HEK293 (cell line): ENCODE data around the gene AK5.

Experiments
- CTCF ChIA-PET: fragments of 350-600 bp; formaldehyde crosslinking; extraction: SDS; loops from one replicate; lab custom pipeline; 2021; ENCODE audit warnings: antibody characterized with exemption; lab: Yijun Ruan, JAX
- POLR2A ChIA-PET: fragments of 300-600 bp; formaldehyde crosslinking; extraction: SDS; loops from one replicate; lab custom pipeline; 2020; ENCODE audit warnings: antibody characterized with exemption, inconsistent platforms; lab: Yijun Ruan, JAX
- H3K27ac ChIP-seq: fragments of 200-500 bp; sonication (Bioruptor generic); 2 replicates; pipeline ENCODE4 v1.5.1; 2014; ENCODE audit warnings: low read depth, low read length, control low read depth, inconsistent platforms; ENCODE audit errors: extremely low read depth
- H3K36me3 ChIP-seq, 2 experiments: fragments of 200-500 bp in 1 of 2; sonication (Bioruptor generic) in 1 of 2; 1 replicate in 1 of 2; 2 replicates in 1 of 2; pipeline ENCODE4 v1.5.1; 2014 to 2017; ENCODE audit warnings: inconsistent platforms in 2 of 2, low read length in 2 of 2; ENCODE audit not compliant: control insufficient read depth in 2 of 2, insufficient read depth in 1 of 2
- H3K4me1 ChIP-seq: fragments of 200-500 bp; sonication (Bioruptor generic); 2 replicates; pipeline ENCODE4 v1.5.1; 2014; ENCODE audit warnings: mild to moderate bottlenecking, low read length, inconsistent platforms; ENCODE audit not compliant: control insufficient read depth, insufficient read depth
- H3K4me3 ChIP-seq: 2 replicates; pipeline ENCODE4 v1.5.1; 2011; ENCODE audit warnings: low read depth, mild to moderate bottlenecking, control low read depth, low read length, moderate library complexity
- H3K9me3 ChIP-seq: fragments of 200-500 bp; sonication (Bioruptor generic); 2 replicates; pipeline ENCODE4 v1.5.1; 2014; ENCODE audit warnings: low read depth, low read length, inconsistent platforms; ENCODE audit not compliant: control insufficient read depth, insufficient read depth
- KLF9 ChIP-seq: fragments of 450-650 bp; formaldehyde crosslinking; IDR thresholded peaks from 2 replicates; pipeline ENCODE4 v1.5.1; 2016; ENCODE audit warnings: missing biosample characterization, missing genetic modification characterization, low read depth
- REPIN1 ChIP-seq: fragments of 450-650 bp; formaldehyde crosslinking; IDR thresholded peaks from 2 replicates; pipeline ENCODE4 v1.5.1; 2017; ENCODE audit warnings: missing biosample characterization, missing genetic modification characterization, low read depth
- TCF7L2 ChIP-seq: IDR thresholded peaks from 2 replicates; pipeline ENCODE4 v1.6.1; 2011; ENCODE audit warnings: low read depth, mild to moderate bottlenecking, inconsistent platforms, low read length, moderate library complexity, borderline replicate concordance
- WT1 ChIP-seq: fragments of 450-650 bp; formaldehyde crosslinking; IDR thresholded peaks from 2 replicates; pipeline ENCODE4 v1.5.1; 2016; ENCODE audit warnings: missing biosample characterization, missing genetic modification characterization
- ZBTB21 ChIP-seq: fragments of 450-650 bp; formaldehyde crosslinking; IDR thresholded peaks from 2 replicates; pipeline ENCODE4 v1.5.1; 2017; ENCODE audit warnings: missing biosample characterization, missing genetic modification characterization
- ZNF132 ChIP-seq: fragments of 450-650 bp; formaldehyde crosslinking; IDR thresholded peaks from 2 replicates; pipeline ENCODE4 v1.5.1; 2017; ENCODE audit warnings: missing biosample characterization, missing genetic modification characterization, borderline replicate concordance
- ZNF169 ChIP-seq: fragments of 450-650 bp; formaldehyde crosslinking; IDR thresholded peaks from 2 replicates; pipeline ENCODE4 v1.5.1; 2016; ENCODE audit warnings: missing biosample characterization, missing genetic modification characterization
- ZNF23 ChIP-seq: fragments of 450-650 bp; formaldehyde crosslinking; IDR thresholded peaks from 2 replicates; pipeline ENCODE4 v1.5.1; 2016; ENCODE audit warnings: missing biosample characterization, missing genetic modification characterization, borderline replicate concordance
- ZNF354C ChIP-seq: fragments of 450-650 bp; formaldehyde crosslinking; IDR thresholded peaks from 2 replicates; pipeline ENCODE4 v1.5.1; 2016; ENCODE audit warnings: missing biosample characterization, missing genetic modification characterization, low read depth, borderline replicate concordance
- ZNF366 ChIP-seq: fragments of 450-650 bp; formaldehyde crosslinking; conservative IDR thresholded peaks from 2 replicates; pipeline ENCODE4 v1.5.1; 2016; ENCODE audit warnings: missing biosample characterization, missing genetic modification characterization
- ZNF391 ChIP-seq: fragments of 450-650 bp; formaldehyde crosslinking; IDR thresholded peaks from 2 replicates; pipeline ENCODE4 v1.5.1; 2016; ENCODE audit warnings: low read depth, missing biosample characterization, missing genetic modification characterization, borderline replicate concordance
- ZNF433 ChIP-seq: fragments of 450-650 bp; formaldehyde crosslinking; IDR thresholded peaks from 2 replicates; pipeline ENCODE4 v1.5.1; 2016; ENCODE audit warnings: missing biosample characterization, missing genetic modification characterization, low read depth
- ZNF623 ChIP-seq: fragments of 450-650 bp; formaldehyde crosslinking; IDR thresholded peaks from 2 replicates; pipeline ENCODE4 v1.5.1; 2016; ENCODE audit warnings: missing biosample characterization, missing genetic modification characterization
- TF ChIP-seq, protein P1 (sequence below): fragments of 450-650 bp; formaldehyde crosslinking; IDR thresholded peaks from 2 replicates; pipeline ENCODE4 v1.5.1; 2016; ENCODE audit warnings: missing biosample characterization, missing genetic modification characterization
- TF ChIP-seq, protein P2 (sequence below): fragments of 450-650 bp; formaldehyde crosslinking; IDR thresholded peaks from 2 replicates; pipeline ENCODE4 v1.5.1; 2016; ENCODE audit warnings: missing biosample characterization, missing genetic modification characterization, borderline replicate concordance
- TF ChIP-seq, protein P3 (sequence below): fragments of 450-650 bp; formaldehyde crosslinking; IDR thresholded peaks from 2 replicates; pipeline ENCODE4 v1.5.1; 2016; ENCODE audit warnings: missing biosample characterization, missing genetic modification characterization

The AK5 gene

DNA sequence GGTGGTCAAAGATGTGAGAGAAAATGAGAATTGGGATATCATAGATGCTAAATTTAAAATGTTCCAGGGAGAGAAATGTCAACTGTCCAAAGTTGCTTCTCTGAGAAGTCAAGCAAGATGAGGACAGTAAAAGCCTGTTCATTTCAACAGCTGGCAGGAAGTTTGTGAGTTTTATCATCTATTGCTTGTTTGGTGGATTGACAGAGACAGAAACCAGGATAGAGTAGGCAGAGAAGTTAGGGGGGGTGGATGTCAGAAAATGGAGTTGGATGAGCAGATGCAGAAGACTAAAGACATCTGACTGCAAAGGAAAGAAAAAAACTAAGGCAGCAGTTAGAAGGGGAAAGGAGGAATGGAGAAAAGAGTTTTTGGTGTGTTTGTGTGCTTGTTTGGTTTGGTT lies 78.4 kb downstream of the AK5 start (continued):
- no peak for TF ChIP-seq ZNF23 (tag by site-specific recombination)

DNA sequence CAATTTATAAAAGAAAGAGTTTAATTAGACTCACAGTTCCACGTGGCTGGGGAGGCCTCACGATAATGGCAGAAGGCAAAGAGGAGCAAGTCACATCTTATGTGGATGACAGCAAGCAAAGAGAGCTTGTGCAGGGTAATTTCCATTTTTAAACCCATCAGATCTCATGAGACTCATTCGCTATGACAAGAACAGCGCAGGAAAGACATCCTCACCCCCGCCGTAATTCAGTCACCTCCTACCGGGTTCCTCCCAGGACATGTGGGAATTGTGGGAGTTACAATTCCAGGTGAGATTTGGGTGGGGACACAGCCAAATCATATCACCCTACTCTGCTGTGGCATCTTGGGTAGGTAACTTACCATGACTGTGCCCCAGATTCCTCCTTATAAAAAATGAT lies 79.8 kb downstream of the AK5 start:
- TF ChIP-seq REPIN1 (tag by site-specific recombination) (no peak), ZNF169 (tag by site-specific recombination) (no peak), ZNF366 (no peak), ZNF391 (no peak)
- TF ChIP-seq, protein P1, sequence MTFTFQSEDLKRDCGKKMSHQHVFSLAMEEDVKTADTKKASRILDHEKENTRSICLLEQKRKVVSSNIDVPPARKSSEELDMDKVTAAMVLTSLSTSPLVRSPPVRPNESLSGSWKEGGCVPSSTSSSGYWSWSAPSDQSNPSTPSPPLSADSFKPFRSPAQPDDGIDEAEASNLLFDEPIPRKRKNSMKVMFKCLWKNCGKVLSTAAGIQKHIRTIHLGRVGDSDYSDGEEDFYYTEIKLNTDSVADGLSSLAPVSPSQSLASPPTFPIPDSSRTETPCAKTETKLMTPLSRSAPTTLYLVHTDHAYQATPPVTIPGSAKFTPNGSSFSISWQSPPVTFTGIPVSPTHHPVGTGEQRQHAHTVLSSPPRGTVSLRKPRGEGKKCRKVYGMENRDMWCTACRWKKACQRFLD = no peak
- TF ChIP-seq, protein P2, sequence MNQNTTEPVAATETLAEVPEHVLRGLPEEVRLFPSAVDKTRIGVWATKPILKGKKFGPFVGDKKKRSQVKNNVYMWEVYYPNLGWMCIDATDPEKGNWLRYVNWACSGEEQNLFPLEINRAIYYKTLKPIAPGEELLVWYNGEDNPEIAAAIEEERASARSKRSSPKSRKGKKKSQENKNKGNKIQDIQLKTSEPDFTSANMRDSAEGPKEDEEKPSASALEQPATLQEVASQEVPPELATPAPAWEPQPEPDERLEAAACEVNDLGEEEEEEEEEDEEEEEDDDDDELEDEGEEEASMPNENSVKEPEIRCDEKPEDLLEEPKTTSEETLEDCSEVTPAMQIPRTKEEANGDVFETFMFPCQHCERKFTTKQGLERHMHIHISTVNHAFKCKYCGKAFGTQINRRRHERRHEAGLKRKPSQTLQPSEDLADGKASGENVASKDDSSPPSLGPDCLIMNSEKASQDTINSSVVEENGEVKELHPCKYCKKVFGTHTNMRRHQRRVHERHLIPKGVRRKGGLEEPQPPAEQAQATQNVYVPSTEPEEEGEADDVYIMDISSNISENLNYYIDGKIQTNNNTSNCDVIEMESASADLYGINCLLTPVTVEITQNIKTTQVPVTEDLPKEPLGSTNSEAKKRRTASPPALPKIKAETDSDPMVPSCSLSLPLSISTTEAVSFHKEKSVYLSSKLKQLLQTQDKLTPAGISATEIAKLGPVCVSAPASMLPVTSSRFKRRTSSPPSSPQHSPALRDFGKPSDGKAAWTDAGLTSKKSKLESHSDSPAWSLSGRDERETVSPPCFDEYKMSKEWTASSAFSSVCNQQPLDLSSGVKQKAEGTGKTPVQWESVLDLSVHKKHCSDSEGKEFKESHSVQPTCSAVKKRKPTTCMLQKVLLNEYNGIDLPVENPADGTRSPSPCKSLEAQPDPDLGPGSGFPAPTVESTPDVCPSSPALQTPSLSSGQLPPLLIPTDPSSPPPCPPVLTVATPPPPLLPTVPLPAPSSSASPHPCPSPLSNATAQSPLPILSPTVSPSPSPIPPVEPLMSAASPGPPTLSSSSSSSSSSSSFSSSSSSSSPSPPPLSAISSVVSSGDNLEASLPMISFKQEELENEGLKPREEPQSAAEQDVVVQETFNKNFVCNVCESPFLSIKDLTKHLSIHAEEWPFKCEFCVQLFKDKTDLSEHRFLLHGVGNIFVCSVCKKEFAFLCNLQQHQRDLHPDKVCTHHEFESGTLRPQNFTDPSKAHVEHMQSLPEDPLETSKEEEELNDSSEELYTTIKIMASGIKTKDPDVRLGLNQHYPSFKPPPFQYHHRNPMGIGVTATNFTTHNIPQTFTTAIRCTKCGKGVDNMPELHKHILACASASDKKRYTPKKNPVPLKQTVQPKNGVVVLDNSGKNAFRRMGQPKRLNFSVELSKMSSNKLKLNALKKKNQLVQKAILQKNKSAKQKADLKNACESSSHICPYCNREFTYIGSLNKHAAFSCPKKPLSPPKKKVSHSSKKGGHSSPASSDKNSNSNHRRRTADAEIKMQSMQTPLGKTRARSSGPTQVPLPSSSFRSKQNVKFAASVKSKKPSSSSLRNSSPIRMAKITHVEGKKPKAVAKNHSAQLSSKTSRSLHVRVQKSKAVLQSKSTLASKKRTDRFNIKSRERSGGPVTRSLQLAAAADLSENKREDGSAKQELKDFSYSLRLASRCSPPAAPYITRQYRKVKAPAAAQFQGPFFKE (tag by site-specific recombination) = no peak
- Histone ChIP-seq H3K4me3 (no peak overlapping the region), H3K27ac (no peak overlapping the region), H3K9me3 (no peaks in the 10 kb centered on the region), H3K36me3 (no peaks in the 10 kb centered on the region), H3K4me1 (no peaks in the 10 kb centered on the region)
- ChIA-PET POLR2A (no interaction called here), CTCF (no interaction called here)

DNA sequence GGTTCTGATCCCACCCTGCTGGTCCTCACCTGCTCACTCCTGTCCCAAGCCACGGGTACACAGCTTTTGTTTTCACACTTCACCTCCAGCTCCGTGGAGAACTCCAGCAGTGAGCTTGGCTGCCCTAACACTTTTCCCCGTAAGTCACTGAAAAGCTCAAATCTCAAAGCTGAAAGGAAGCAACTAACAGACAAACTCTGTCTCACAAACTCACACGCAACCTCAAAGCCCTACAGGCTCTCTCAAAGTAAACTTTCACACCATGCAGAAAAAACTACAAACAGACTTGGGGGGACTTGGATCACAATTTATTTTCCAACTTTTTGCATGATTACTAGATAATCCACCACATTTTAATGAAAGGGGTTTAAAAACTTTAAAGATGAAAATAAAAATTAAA lies 88.3 kb downstream of the AK5 start:
- no peaks in the 10 kb centered on the region for H3K9me3 ChIP-seq
- no peaks in the 10 kb centered on the region for H3K4me1 ChIP-seq
- H3K4me3 ChIP-seq = no peak overlapping the region
- no peaks in the 10 kb centered on the region for H3K36me3 ChIP-seq
- POLR2A ChIA-PET = no interaction called here
- H3K27ac ChIP-seq = no peak overlapping the region
- TF ChIP-seq ZNF132 (tag by site-specific recombination) (no peak), KLF9 (tag by site-specific recombination) (no peak), ZNF354C (tag by site-specific recombination) (no peak), TCF7L2 (no peak), ZNF623 (tag by site-specific recombination) (no peak), WT1 (tag by site-specific recombination) (no peak), ZBTB21 (tag by site-specific recombination) (no peak), ZNF433 (tag by site-specific recombination) (no peak)
- TF ChIP-seq, protein P3, sequence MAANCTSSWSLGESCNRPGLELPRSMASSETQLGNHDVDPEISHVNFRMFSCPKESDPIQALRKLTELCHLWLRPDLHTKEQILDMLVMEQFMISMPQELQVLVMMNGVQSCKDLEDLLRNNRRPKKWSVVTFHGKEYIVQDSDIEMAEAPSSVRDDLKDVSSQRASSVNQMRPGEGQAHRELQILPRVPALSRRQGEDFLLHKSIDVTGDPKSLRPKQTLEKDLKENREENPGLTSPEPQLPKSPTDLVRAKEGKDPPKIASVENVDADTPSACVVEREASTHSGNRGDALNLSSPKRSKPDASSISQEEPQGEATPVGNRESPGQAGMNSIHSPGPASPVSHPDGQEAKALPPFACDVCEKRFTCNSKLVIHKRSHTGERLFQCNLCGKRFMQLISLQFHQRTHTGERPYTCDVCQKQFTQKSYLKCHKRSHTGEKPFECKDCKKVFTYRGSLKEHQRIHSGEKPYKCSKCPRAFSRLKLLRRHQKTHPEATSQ = no peak
- TF ChIP-seq, all 188 proteins: peak for 0
- CTCF ChIA-PET = interaction anchor here (0.7 kb wide), 1 partner anchor 807 kb away, joined by 3 read pairs; no protein-coding TSS in a partner anchor
